NT2/D1 (cell line): ENCODE results near the gene UBAP2.
"Not testable (repeated sequence)": the region's sequence is repeated elsewhere in the genome, so short reads cannot be mapped to it uniquely, and the experiment has no call there.

Source experiments
- DNase-seq: peaks from one replicate; pipeline ENCODE4 v3.0.0-alpha.2; 2011; ENCODE audit warnings: low read depth, low spot score
- H3K27me3 ChIP-seq: 2 replicates; pipeline ENCODE4 v1.6.0; 2011; ENCODE audit warnings: mild to moderate bottlenecking; ENCODE audit not compliant: insufficient read length, insufficient read depth
- H3K36me3 ChIP-seq: 2 replicates; pipeline ENCODE4 v1.6.1; 2011; ENCODE audit warnings: mild to moderate bottlenecking, low read length, mixed read lengths; ENCODE audit not compliant: insufficient read depth, insufficient read length
- H3K4me1 ChIP-seq: 2 replicates; pipeline ENCODE4 v1.5.1; 2011; ENCODE audit not compliant: insufficient read depth, insufficient read length
- H3K4me3 ChIP-seq: 2 replicates; pipeline ENCODE4 v1.5.1; 2011; ENCODE audit warnings: low read depth; ENCODE audit not compliant: insufficient read length
- H3K9ac ChIP-seq: 2 replicates; pipeline ENCODE4 v1.6.0; 2011; ENCODE audit warnings: low read depth; ENCODE audit not compliant: insufficient read length
- H3K9me3 ChIP-seq: 2 replicates; pipeline ENCODE4 v1.5.1; 2011; ENCODE audit warnings: mild to moderate bottlenecking, low read length; ENCODE audit not compliant: insufficient read depth
- SUZ12 ChIP-seq: IDR thresholded peaks from 2 replicates; pipeline ENCODE4 v1.6.1; 2011; ENCODE audit not compliant: insufficient read length, insufficient read depth; ENCODE audit errors: extremely low read depth
- YY1 ChIP-seq: IDR thresholded peaks from 2 replicates; pipeline ENCODE4 v1.6.1; 2011; ENCODE audit not compliant: insufficient read length, insufficient read depth
- ZNF274 ChIP-seq: IDR thresholded peaks from 2 replicates; pipeline ENCODE4 v1.6.1; 2011; ENCODE audit warnings: mild to moderate bottlenecking, low read depth, low read length

UBAP2 gene

GRCh38 chr9:34032631-34033030 lies 16.1 kb downstream of the UBAP2 start:
- no peaks in the 10 kb centered on the region for H3K9me3 ChIP-seq
- TF ChIP-seq YY1 (no peak), SUZ12 (no peak)
- DNase-seq, result no peak
- peaks cover 45% of the 10 kb centered on the region for H3K36me3 ChIP-seq
- H3K4me1 ChIP-seq, result peaks cover 3% of the 10 kb centered on the region
- no peaks in the 10 kb centered on the region for H3K27me3 ChIP-seq
- H3K9ac ChIP-seq, result no peak overlapping the region
- H3K4me3 ChIP-seq, result no peak overlapping the region

- Histone ChIP-seq H3K4me3 (no peak overlapping the region), H3K9ac (no peak overlapping the region), H3K9me3 (no peaks in the 10 kb centered on the region), H3K27me3 (no peaks in the 10 kb centered on the region), H3K4me1 (no peaks in the 10 kb centered on the region), H3K36me3 (peaks cover 49% of the 10 kb centered on the region)
- DNase-seq, result no peak
- TF ChIP-seq SUZ12, result no peak
- no peak for TF ChIP-seq YY1
- TF ChIP-seq ZNF274, result no peak
Measured at GRCh38 chr9:34027845-34028574, 20.7 kb downstream of the UBAP2 start.

GRCh38 chr9:34025811-34026210 lies 22.9 kb downstream of the UBAP2 start:
- H3K36me3 ChIP-seq, result peaks cover 42% of the 10 kb centered on the region
- TF ChIP-seq SUZ12 (no peak), YY1 (no peak), ZNF274 (no peak)
- H3K4me1 ChIP-seq, result no peaks in the 10 kb centered on the region
- no peaks in the 10 kb centered on the region for H3K9me3 ChIP-seq
- no peak for DNase-seq
- H3K9ac ChIP-seq, result no peak overlapping the region
- no peaks in the 10 kb centered on the region for H3K27me3 ChIP-seq
- H3K4me3 ChIP-seq, result no peak overlapping the region

GRCh38 chr9:34025062-34025461 lies 23.6 kb downstream of the UBAP2 start:
- Histone ChIP-seq H3K4me1 (no peaks in the 10 kb centered on the region), H3K9me3 (no peaks in the 10 kb centered on the region), H3K36me3 (peaks cover 40% of the 10 kb centered on the region), H3K9ac (no peak overlapping the region), H3K4me3 (no peak overlapping the region), H3K27me3 (no peaks in the 10 kb centered on the region)
- TF ChIP-seq SUZ12 (no peak), ZNF274 (no peak), YY1 (no peak)
- DNase-seq, result no peak

GRCh38 chr9:34024476-34024875 lies 24.2 kb downstream of the UBAP2 start:
- H3K27me3 ChIP-seq, H3K9me3 ChIP-seq, H3K4me1 ChIP-seq, H3K4me3 ChIP-seq, DNase-seq, H3K9ac ChIP-seq: not testable (repeated sequence)
- H3K36me3 ChIP-seq, result peaks cover 40% of the 10 kb centered on the region

GRCh38 chr9:34016149-34016548 lies 32.5 kb downstream of the UBAP2 start:
- H3K9ac ChIP-seq, result no peak overlapping the region
- H3K4me1 ChIP-seq, result no peaks in the 10 kb centered on the region
- no peak for DNase-seq
- peaks cover 42% of the 10 kb centered on the region for H3K36me3 ChIP-seq
- H3K4me3 ChIP-seq, result no peak overlapping the region
- H3K9me3 ChIP-seq, result no peaks in the 10 kb centered on the region
- TF ChIP-seq ZNF274 (no peak), SUZ12 (no peak), YY1 (no peak)
- H3K27me3 ChIP-seq, result no peaks in the 10 kb centered on the region

- no peak for TF ChIP-seq SUZ12
- TF ChIP-seq YY1, result no peak
- no peak for TF ChIP-seq ZNF274
- H3K4me3 ChIP-seq, result no peak overlapping the region
- H3K9me3 ChIP-seq, result no peaks in the 10 kb centered on the region
- H3K9ac ChIP-seq, result no peak overlapping the region
- no peaks in the 10 kb centered on the region for H3K27me3 ChIP-seq
- no peak for DNase-seq
- no peaks in the 10 kb centered on the region for H3K4me1 ChIP-seq
- peaks cover 69% of the 10 kb centered on the region for H3K36me3 ChIP-seq
Measured at GRCh38 chr9:34010979-34011378, 37.7 kb downstream of the UBAP2 start.
